NCI-H187 (cell line): ENCODE results near the gene AKAP10.
"Not testable (repeated sequence)": the region's sequence is repeated elsewhere in the genome, so short reads cannot be mapped to it uniquely, and the experiment has no call there.

Experiments
- DNase-seq, 2 experiments: peaks; one replicate each; lab custom pipeline; 2025; lab: John Stamatoyannopoulos, UW

Gene AKAP10

DNA sequence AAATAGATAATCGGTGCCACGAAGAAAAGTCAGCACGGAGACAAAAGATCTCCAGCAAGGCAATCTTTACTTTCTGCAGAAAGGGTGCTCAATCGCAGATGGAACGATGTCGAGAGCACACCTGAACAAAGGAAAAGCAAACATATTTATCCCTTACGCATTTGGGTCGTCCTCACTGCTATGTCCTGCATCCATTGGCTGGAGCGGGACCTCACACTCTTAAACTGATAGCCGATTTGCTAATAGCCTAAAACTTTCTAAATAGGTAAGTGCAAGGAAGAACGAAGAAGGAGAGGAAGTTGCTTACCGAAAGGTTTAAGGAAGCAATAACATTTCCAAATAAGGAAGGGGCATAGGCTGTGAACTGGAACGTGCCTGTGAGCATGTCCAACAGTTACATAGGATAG is 1.2 kb upstream of the AKAP10 start:
- no peak for DNase-seq

DNA sequence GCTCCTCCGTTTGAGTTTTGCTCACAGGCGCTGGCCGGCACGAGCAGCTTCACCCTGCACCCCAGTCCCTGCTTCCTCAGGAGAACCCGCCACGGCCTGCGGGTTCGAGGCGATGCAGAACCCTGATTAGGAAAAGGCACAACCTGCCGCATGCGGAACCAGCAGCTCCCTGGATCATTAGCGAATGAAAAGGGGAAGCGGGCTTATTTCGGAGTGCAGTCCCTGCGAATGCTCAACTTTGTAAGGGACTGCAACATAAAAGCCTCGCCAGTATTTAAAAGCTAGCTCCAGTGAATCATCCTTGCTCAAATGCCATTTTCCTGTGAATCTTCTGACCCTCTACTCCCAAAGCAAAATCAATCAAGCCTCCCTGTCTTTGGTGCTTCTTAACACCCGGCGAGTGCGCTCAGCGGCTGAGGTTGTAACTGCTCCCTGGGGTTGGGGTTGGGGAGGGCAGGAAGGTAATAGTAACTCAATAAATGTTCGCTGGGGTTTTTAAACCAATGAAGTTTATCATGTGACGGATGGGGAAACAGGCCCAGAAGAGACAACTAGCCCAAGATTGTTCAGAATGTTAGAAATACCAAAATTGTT is 678 bp upstream of the AKAP10 start:
- no peak for DNase-seq

- DNase-seq = no peak
Measured at GRCh38 chr17:19975601-19976000, 2.0 kb downstream of the AKAP10 start.

GRCh38 chr17:19973156-19973555 is 4.5 kb downstream of the AKAP10 start:
- DNase-seq = no peak

DNA sequence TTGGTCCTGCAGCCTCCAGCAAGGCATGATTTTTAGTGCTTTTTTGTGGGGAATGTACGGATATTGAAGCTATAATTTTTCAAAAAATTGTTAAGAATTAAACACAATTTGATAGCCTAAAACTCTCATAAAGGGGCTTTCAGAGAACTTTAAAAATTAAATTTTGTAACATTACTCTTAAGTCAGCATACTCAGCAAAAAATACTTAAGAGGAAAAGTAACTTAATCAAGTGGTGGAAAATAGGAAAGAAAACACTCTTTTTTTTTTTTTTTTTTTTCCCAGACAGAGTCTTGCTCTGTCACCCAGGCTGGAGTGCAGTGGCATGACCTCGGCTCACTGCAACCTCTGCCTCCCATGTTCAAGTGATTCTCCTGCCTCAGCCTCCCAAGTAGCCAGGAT is 14.7 kb downstream of the AKAP10 start:
- DNase-seq = not testable (repeated sequence)

DNA sequence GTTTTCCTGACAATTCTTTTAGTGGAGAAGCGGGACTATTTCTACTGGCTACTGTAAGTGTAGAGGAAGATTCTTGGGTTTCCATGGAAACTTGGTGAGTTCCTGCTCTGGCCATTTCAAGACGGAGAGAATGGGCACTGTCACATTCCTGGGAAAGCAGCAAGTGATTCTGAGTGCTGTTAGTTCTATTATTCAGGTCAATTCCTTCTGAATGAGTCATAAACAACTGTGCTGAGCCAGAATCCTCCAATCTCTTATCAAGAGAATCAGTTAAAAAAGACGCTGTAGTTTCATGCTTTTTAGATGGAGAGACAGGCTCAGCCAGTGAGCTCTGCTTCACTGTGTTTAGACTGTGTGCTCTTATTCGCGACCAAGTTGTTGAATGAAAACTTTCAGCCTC is 19.6 kb downstream of the AKAP10 start:
- DNase-seq = no peak

GRCh38 chr17:19955099-19955498 is 22.5 kb downstream of the AKAP10 start:
- no peak for DNase-seq

DNA sequence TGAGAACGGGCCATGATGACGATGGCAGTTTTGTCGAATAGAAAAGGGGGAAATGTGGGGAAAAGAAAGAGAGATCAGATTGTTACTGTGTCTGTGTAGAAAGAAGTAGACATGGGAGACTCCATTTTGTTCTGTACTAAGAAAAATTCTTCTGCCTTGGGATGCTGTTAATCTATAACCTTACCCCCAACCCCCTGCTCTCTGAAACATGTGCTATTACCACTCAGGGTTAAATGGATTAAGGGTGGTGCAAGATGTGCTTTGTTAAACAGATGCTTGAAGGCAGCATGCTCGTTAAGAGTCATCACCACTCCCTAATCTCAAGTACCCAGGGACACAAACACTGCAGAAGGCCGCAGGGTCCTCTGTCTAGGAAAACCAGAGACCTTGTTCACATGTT is 26.2 kb downstream of the AKAP10 start:
- DNase-seq = not testable (repeated sequence)

GRCh38 chr17:19950624-19951195 is 26.9 kb downstream of the AKAP10 start:
- DNase-seq = not testable (repeated sequence)

- DNase-seq = no peak
Measured at GRCh38 chr17:19948116-19948943, 29.3 kb downstream of the AKAP10 start.

GRCh38 chr17:19946921-19947320 is 30.7 kb downstream of the AKAP10 start:
- DNase-seq = no peak

DNA sequence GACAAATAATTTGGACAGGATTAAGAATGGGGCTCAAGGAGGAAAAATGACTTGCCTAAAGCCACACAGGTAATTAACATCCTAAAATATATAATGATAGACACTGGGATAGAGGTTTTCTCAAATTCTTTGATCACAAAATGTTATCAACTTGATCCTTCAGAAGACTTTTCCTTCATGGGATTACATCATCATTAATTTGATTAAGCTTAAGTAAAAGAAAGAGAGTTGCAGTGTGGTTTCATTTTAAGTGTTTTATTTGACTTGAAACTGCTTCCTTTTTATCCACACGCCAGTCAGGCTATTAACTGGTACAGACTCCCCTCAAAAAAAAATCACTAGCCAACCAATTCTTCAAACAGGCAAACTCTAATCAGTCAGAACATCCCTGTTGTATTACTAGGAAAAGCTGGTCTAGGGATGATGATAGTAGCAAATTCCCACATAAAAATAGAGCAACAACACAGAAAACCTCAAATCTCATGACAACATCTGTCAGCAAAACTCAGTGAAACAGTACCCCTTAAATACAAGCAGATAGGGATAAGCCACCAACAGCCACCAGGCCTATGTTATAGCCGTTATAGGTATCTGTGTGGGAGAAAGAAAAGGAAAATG is 32.5 kb downstream of the AKAP10 start:
- no peak for DNase-seq

- DNase-seq = no peak
Measured at GRCh38 chr17:19943599-19943998, 34.0 kb downstream of the AKAP10 start.

DNA sequence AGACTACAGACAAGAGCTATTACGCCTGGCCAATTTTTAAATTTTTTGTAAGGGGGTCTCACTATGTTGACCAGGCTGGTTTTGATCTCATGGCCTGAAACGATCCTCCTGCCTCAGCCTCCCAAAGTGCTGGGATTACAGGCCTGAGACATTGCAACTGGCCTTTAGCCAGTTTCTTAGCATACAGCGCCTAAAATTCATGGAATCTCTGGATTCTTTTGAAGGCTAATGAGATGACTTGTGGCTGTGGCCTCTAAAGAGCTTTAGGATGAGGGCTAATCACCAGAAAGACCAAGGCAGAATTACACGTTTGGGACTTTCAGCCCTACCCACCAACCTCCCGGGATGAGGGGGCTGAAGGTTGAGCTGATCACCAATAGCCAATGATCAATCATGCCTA is 34.6 kb downstream of the AKAP10 start:
- DNase-seq = no peak

- DNase-seq = no peak
Measured at GRCh38 chr17:19940722-19941464, 36.7 kb downstream of the AKAP10 start.

DNA sequence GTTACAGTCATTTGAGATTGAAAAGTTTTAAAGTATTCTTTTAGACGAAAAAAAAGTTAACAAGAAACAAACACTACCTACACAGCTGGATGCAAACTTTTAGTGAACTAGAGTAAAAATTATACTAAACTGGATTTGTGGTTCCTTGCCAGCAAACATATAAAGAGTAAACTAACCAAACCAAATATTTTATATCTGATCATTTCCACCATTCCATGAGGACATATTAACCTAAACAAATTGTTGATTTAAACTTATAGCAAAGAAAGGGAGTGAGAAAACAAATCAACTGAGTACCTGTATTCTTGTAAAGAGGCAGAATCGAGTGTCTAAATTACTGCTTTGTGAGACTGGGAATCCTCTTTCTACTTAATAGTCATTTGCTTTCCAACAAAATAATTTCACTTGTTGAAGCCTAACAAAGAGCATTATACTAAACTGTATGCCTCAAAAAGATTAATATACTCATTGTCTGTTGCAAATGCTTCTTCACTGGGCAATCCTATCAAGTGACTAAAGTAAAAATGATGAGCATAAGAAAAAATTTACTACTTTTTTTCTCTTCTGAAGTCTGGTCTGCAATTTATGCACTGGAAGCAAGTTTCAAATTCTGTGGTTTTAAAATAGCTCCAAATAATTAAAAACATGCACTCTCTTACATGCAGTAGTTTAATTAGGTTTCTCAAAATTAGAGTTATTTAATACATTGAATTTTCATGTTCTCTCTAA is 37.5 kb downstream of the AKAP10 start:
- DNase-seq = no peak

GRCh38 chr17:19938736-19939135 is 38.9 kb downstream of the AKAP10 start:
- DNase-seq = no peak

DNA sequence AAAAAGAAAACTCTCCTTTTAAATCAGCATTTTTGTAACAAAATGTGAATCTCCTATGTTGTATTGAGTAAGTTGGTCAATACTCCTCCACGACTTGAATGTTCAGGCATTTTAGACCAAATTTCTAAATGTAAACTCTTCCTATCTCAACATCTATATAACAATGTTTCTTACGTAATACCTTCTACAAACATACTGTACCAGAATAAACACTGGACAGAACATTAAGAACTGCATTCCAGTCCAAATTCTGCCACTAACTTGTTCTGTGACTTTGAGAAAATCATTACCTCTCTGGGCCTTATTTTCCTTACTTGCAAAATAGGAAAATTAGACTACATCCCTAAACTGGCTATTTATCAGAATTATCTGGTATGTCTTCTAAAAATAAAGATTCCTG is 40.1 kb downstream of the AKAP10 start:
- DNase-seq = no peak

DNA sequence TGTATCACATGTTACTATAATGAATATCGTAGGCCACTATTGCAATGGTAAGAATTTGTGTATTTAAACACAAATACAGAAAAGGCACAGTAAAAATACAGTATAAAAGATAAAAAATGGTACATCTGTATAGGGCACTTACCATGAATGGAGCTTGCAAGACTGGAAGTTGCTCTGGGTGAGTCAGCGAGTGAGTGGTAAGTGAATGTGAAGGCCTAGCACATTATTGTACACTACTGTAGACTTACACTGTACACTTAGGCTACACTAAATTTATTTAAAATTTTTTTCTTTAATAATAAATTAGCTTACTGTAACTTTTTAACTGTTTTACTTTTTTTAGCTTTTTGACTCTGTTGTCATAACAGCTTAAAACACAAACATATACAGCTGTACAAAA is 42.5 kb downstream of the AKAP10 start:
- no peak for DNase-seq

DNA sequence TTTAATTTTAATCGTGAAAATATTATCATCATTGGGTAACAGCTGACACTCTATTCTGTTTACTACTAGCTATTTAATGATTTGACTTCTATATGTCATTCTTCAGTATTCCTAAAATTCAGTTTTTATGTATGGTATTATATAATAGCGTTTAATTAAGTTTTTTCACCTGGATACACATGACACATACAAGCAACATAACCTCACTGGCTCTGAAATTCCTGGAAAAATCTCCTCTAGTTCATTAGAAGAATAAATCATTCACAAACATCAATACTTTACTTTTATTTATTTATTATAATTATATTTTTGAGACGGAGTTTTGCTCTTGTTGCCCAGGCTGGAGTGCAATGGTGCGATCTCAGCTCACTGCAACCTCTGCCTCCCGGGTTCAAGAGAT is 44.0 kb downstream of the AKAP10 start:
- no peak for DNase-seq

GRCh38 chr17:19933221-19933620 is 44.4 kb downstream of the AKAP10 start:
- no peak for DNase-seq

DNA sequence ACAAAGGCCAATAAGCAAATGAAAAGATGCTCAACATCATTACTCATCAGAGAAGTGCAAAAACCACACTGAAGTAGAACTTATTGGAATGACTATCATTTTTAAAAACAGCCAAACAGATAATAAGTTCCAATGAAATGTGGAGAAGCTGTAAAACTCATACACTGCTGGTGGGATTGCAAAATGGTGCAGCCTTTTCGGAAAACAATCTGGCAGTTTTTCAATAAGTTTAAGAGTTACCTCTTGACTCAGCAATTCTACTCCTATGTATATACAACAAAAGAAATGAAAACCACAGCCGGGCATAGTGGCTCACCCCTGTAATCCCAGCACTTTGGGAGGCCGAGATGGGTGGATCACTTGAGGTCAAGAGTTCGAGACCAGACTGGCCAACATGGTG is 49.3 kb downstream of the AKAP10 start:
- no peak for DNase-seq
